DOHH2 (cell line): ENCODE results near the gene OASL.

Source experiments
- H3F3A ChIP-seq: fragments of 200-600 bp; sonication (generic), shearing (Covaris generic); 2 replicates; pipeline ENCODE4 v1.6.0; 2016; ENCODE audit warnings: antibody characterized with exemption, mild to moderate bottlenecking; ENCODE audit not compliant: control insufficient read depth, insufficient read depth
- H3K27ac ChIP-seq: fragments of 200-600 bp; sonication (generic); 2 replicates; pipeline ENCODE4 v1.5.1; 2014; ENCODE audit warnings: low read depth, mild to moderate bottlenecking, low read length, moderate library complexity
- H3K27me3 ChIP-seq: fragments of 200-600 bp; sonication (generic); 2 replicates; pipeline ENCODE4 v1.6.1; 2014; ENCODE audit warnings: mild to moderate bottlenecking, low read length, mixed read lengths; ENCODE audit not compliant: control insufficient read depth
- H3K36me3 ChIP-seq: fragments of 200-600 bp; sonication (generic); 2 replicates; pipeline ENCODE4 v1.6.1; 2014; ENCODE audit warnings: mild to moderate bottlenecking, low read length, moderate library complexity, mixed read lengths; ENCODE audit not compliant: control insufficient read depth
- H3K4me1 ChIP-seq: fragments of 200-600 bp; sonication (generic); 2 replicates; pipeline ENCODE4 v1.6.1; 2014; ENCODE audit warnings: mild to moderate bottlenecking, low read length, mixed read lengths; ENCODE audit not compliant: control insufficient read depth
- H3K4me2 ChIP-seq: fragments of 200-600 bp; sonication (generic); 2 replicates; pipeline ENCODE4 v1.6.0; 2014; ENCODE audit warnings: mild to moderate bottlenecking, low read length, moderate library complexity
- H3K4me3 ChIP-seq: fragments of 200-600 bp; sonication (generic); 2 replicates; pipeline ENCODE4 v1.5.1; 2014; ENCODE audit warnings: mild to moderate bottlenecking, low read length, mixed read lengths
- H3K79me2 ChIP-seq: fragments of 200-600 bp; sonication (generic); 2 replicates; pipeline ENCODE4 v1.6.1; 2014; ENCODE audit warnings: mild to moderate bottlenecking, low read length, mixed read lengths; ENCODE audit not compliant: control insufficient read depth
- H3K9me2 ChIP-seq: fragments of 200-600 bp; sonication (generic); replicated peaks from 2 replicates; pipeline ENCODE4 v1.6.1; 2014; ENCODE audit warnings: mild to moderate bottlenecking, low read length, mixed read lengths; ENCODE audit not compliant: control insufficient read depth
- H3K9me3 ChIP-seq: fragments of 200-600 bp; sonication (generic); 2 replicates; pipeline ENCODE4 v1.6.1; 2014; ENCODE audit warnings: antibody characterized with exemption, low read length, mixed read lengths; ENCODE audit not compliant: control insufficient read depth, insufficient read depth
- H4K20me1 ChIP-seq: fragments of 200-600 bp; sonication (generic); 2 replicates; pipeline ENCODE4 v1.6.0; 2014; ENCODE audit warnings: low read depth, mild to moderate bottlenecking, antibody characterized with exemption, low read length, moderate library complexity; ENCODE audit not compliant: control insufficient read depth, insufficient read depth
- CTCF ChIP-seq: fragments of 200-600 bp; sonication (generic); IDR thresholded peaks from one replicate; pipeline ENCODE4 v1.5.1; 2014; ENCODE audit warnings: antibody characterized with exemption, mild to moderate bottlenecking, low read depth, low read length; ENCODE audit not compliant: poor library complexity, severe bottlenecking
- EZH2phosphoT487 ChIP-seq: fragments of 200-600 bp; sonication (generic); IDR thresholded peaks from 2 replicates; pipeline ENCODE4 v1.6.1; 2017; ENCODE audit warnings: borderline replicate concordance, mild to moderate bottlenecking, antibody characterized with exemption, low read length, moderate library complexity, mixed read lengths

Gene OASL

GRCh38 chr12:121015825-121016766 lies 22.9 kb downstream of the OASL start, which contains the start of gene C12orf43:
TSS of gene C12orf43 (minus strand) at chr12:121016487. CDS start at chr12:121016474, 13 bp downstream.
- Histone ChIP-seq H3K27ac (0 out of 2 replicates have a peak within 1 kb of the TSS, but pooled peaks have one; percentile 13), H3K9me3 (no peaks in the 10 kb centered on the region), H3K79me2 (peaks cover 25% of the 10 kb centered on the region), H3K4me3 (peak within 1 kb of the TSS; percentile 86), H4K20me1 (no peaks in the 10 kb centered on the region), H3K36me3 (peaks cover 12% of the 10 kb centered on the region), H3K9me2 (no peaks in the 10 kb centered on the region), H3F3A (no peaks in the 10 kb centered on the region), H3K4me1 (peaks cover 11% of the 10 kb centered on the region), H3K27me3 (no peaks in the 10 kb centered on the region), H3K4me2 (peak within 1 kb of the TSS; percentile 71)
- TF ChIP-seq CTCF (no peak), EZH2phosphoT487 (no peak)

GRCh38 chr12:121013715-121014114 lies 25.3 kb downstream of the OASL start:
- no peak overlapping the region for H3K27ac ChIP-seq
- no peaks in the 10 kb centered on the region for H3F3A ChIP-seq
- no peaks in the 10 kb centered on the region for H3K9me2 ChIP-seq
- H3K79me2 ChIP-seq: peaks cover 25% of the 10 kb centered on the region
- H3K27me3 ChIP-seq: no peaks in the 10 kb centered on the region
- H3K4me3 ChIP-seq: no peak overlapping the region
- no peaks in the 10 kb centered on the region for H4K20me1 ChIP-seq
- H3K4me2 ChIP-seq: no peak overlapping the region
- H3K36me3 ChIP-seq: peaks cover 34% of the 10 kb centered on the region
- H3K9me3 ChIP-seq: no peaks in the 10 kb centered on the region
- TF ChIP-seq EZH2phosphoT487 (no peak), CTCF (peak; percentile 8)
- peaks cover 11% of the 10 kb centered on the region for H3K4me1 ChIP-seq

GRCh38 chr12:121011820-121012219 lies 27.2 kb downstream of the OASL start:
- Histone ChIP-seq H3K36me3 (peaks cover 44% of the 10 kb centered on the region), H3K9me2 (no peaks in the 10 kb centered on the region), H3F3A (no peaks in the 10 kb centered on the region), H3K27me3 (no peaks in the 10 kb centered on the region), H3K4me1 (peaks cover 11% of the 10 kb centered on the region), H4K20me1 (no peaks in the 10 kb centered on the region), H3K27ac (no peak overlapping the region), H3K4me3 (no peak overlapping the region), H3K79me2 (peaks cover 25% of the 10 kb centered on the region), H3K4me2 (no peak overlapping the region), H3K9me3 (no peaks in the 10 kb centered on the region)
- TF ChIP-seq CTCF (no peak), EZH2phosphoT487 (no peak)
